ENCODE results near the gene NTMT1. TPM values are rescaled to one million over a fixed set of nuclear protein-coding genes. Genes with fewer than 3 reads are reported as not detected.

The NTMT1 gene
- total and polyA plus RNA-seq, 9 of the 15 experiments (the other 6 are each of a cell fraction or from before 2014, with no cell fraction given): 42.1 to 116 (median 74.7) TPM

DNA sequence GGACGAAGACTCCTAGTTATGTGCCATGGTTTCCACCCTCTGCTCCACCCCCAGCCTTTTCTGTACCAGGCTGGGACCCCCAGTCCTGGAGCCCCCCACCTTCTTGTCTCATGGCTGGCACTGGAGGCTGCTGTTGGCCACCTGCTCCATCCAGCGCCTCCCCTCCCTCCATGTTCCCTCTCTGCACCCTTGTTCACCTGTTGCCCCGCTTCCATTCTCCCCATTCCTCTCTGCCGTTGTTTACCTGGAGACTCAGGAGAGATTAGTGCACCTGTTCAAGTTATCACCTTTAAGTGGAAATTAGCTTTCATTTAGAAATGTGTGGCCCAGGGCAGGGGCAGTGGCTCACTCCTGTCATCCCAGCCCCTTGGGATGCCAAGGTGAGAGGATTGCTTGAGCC, 7.2 kb downstream of the NTMT1 start:
- H3K4me3 ChIP-seq: no peak overlapping the region
- DNase-seq (ENCODE audit: extremely low read depth in 1 of 4, low spot score in 3 of 4) (no peak), ATAC-seq (no peak), FAIRE-seq (no peak)
- H3K79me2 ChIP-seq (ENCODE audit: control insufficient read depth, insufficient read depth, low read length): peaks cover 51% of the 10 kb centered on the region
- ChIA-PET POLR2A (interaction anchor here (0.5 to 1.0 kb wide), 2 partner anchors 28 to 139 kb away, joined by 3 read pairs; no protein-coding TSS in a partner anchor), CTCF (ENCODE audit: low intra/inter-chr PET ratio) (no interaction called here)
- peaks cover 51% of the 10 kb centered on the region for H4K20me1 ChIP-seq (replicated peaks; ENCODE audit: control insufficient read depth, insufficient read depth, low read length)
- H3K4me2 ChIP-seq (ENCODE audit: insufficient read depth, low read length): no peak overlapping the region
- H3K9ac ChIP-seq (ENCODE audit: insufficient read depth in 1 of 2, low read depth in 2 of 2, low read length in 2 of 2): no peak overlapping the region
- H3K27me3 ChIP-seq (ENCODE audit: control insufficient read depth in 2 of 2, insufficient read depth in 2 of 2, low read length in 2 of 2): no peaks in the 10 kb centered on the region
- in situ Hi-C loops (cut with MboI): no loop called here
- no TSS peak for BruUV-seq (replicated peaks)
- H2AFZ ChIP-seq (ENCODE audit: low read depth, low read length): no peak overlapping the region
- 86% methylated on average over 4 of the region's 4 CpGs for WGBS (ENCODE audit: insufficient coverage, low coverage, missing lambda C conversion rate)
- H3K27ac ChIP-seq (ENCODE audit: extremely low read depth, low read depth, low read length): no peak overlapping the region
- TF ChIP-seq ZNF316 (IDR thresholded peaks at IDR 0.05): no peak
- no peak for TF ChIP-seq ZBTB17 (CRISPR knock-in tag; IDR thresholded peaks at IDR 0.05)
- TF ChIP-seq MBD2 (IDR thresholded peaks at IDR 0.05; ENCODE audit: borderline replicate concordance, low read depth): no peak
- TF ChIP-seq ZNF830 (CRISPR knock-in tag; IDR thresholded peaks at IDR 0.05): no peak
- no peak for TF ChIP-seq PRPF4 (IDR thresholded peaks at IDR 0.05; ENCODE audit: insufficient read depth, low read depth, low read length, poor library complexity, severe bottlenecking)
- TF ChIP-seq CC2D1A (IDR thresholded peaks at IDR 0.05): no peak
- TF ChIP-seq TAF15 (IDR thresholded peaks at IDR 0.05; ENCODE audit: low read depth, low read length): no peak
- no peak for TF ChIP-seq L3MBTL2 (IDR thresholded peaks at IDR 0.05)
- TF ChIP-seq, protein P1, sequence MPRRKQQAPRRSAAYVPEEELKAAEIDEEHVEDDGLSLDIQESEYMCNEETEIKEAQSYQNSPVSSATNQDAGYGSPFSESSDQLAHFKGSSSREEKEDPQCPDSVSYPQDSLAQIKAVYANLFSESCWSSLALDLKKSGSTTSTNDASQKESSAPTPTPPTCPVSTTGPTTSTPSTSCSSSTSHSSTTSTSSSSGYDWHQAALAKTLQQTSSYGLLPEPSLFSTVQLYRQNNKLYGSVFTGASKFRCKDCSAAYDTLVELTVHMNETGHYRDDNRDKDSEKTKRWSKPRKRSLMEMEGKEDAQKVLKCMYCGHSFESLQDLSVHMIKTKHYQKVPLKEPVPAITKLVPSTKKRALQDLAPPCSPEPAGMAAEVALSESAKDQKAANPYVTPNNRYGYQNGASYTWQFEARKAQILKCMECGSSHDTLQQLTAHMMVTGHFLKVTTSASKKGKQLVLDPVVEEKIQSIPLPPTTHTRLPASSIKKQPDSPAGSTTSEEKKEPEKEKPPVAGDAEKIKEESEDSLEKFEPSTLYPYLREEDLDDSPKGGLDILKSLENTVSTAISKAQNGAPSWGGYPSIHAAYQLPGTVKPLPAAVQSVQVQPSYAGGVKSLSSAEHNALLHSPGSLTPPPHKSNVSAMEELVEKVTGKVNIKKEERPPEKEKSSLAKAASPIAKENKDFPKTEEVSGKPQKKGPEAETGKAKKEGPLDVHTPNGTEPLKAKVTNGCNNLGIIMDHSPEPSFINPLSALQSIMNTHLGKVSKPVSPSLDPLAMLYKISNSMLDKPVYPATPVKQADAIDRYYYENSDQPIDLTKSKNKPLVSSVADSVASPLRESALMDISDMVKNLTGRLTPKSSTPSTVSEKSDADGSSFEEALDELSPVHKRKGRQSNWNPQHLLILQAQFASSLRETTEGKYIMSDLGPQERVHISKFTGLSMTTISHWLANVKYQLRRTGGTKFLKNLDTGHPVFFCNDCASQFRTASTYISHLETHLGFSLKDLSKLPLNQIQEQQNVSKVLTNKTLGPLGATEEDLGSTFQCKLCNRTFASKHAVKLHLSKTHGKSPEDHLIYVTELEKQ (CRISPR knock-in tag; IDR thresholded peaks at IDR 0.05): no peak
- TF ChIP-seq ZNF589 (CRISPR knock-in tag; IDR thresholded peaks at IDR 0.05; ENCODE audit: low read depth): no peak
- no peak for TF ChIP-seq SREBF2 (CRISPR knock-in tag; IDR thresholded peaks at IDR 0.05)
- TF ChIP-seq, protein P2, sequence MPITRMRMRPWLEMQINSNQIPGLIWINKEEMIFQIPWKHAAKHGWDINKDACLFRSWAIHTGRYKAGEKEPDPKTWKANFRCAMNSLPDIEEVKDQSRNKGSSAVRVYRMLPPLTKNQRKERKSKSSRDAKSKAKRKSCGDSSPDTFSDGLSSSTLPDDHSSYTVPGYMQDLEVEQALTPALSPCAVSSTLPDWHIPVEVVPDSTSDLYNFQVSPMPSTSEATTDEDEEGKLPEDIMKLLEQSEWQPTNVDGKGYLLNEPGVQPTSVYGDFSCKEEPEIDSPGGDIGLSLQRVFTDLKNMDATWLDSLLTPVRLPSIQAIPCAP (CRISPR knock-in tag; IDR thresholded peaks at IDR 0.05; ENCODE audit: borderline replicate concordance): no peak
- TF ChIP-seq SLC30A9 (CRISPR knock-in tag; IDR thresholded peaks at IDR 0.05): no peak
- TF ChIP-seq EP400 (IDR thresholded peaks at IDR 0.05): no peak
- no peak for TF ChIP-seq ZFP36 (IDR thresholded peaks at IDR 0.05; ENCODE audit: low read depth, low read length, partially characterized antibody)
- no peak for TF ChIP-seq MYBL2 (IDR thresholded peaks at IDR 0.05; ENCODE audit: low read depth)
- TF ChIP-seq MYBL2 (CRISPR knock-in tag; IDR thresholded peaks at IDR 0.05; ENCODE audit: borderline replicate concordance): no peak
- no peak for TF ChIP-seq CREB1 (IDR thresholded peaks at IDR 0.05)
- TF ChIP-seq CREB1 (CRISPR knock-in tag; IDR thresholded peaks at IDR 0.05): no peak
- TF ChIP-seq, protein P3, sequence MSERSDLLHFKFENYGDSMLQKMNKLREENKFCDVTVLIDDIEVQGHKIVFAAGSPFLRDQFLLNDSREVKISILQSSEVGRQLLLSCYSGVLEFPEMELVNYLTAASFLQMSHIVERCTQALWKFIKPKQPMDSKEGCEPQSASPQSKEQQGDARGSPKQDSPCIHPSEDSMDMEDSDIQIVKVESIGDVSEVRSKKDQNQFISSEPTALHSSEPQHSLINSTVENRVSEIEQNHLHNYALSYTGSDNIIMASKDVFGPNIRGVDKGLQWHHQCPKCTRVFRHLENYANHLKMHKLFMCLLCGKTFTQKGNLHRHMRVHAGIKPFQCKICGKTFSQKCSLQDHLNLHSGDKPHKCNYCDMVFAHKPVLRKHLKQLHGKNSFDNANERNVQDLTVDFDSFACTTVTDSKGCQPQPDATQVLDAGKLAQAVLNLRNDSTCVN (CRISPR knock-in tag; IDR thresholded peaks at IDR 0.05): no peak
- peaks cover 94% of the 10 kb centered on the region for H3K36me3 ChIP-seq (ENCODE audit: control insufficient read depth, insufficient read depth, low read length)
- H3K9me1 ChIP-seq (ENCODE audit: control insufficient read depth, insufficient read depth, low read length): no peaks in the 10 kb centered on the region
- intact Hi-C loops (cut with micrococcal nuclease): no loop called here
- no peaks in the 10 kb centered on the region for H3K9me3 ChIP-seq (replicated peaks; ENCODE audit: control insufficient read depth, insufficient read depth, low read depth, low read length)
- peaks cover 12 to 30% of the 10 kb centered on the region in 2 experiments; a peak in 4 of 5 replicates for H3K4me1 ChIP-seq (replicated peaks in 1 of 2; ENCODE audit: control insufficient read depth in 2 of 2, insufficient read depth in 2 of 2, low read length in 2 of 2)

Measured in K562 (cell line).